Neural cell (in vitro differentiated cells): ENCODE results near the gene KIAA2012. TPM values are rescaled to one million over a fixed set of nuclear protein-coding genes. Genes with fewer than 3 reads are reported as not detected.

ENCODE experiments used
- H2AFZ ChIP-seq: fragments of 200-600, 300-800 bp; sonication (generic), shearing (Covaris generic); 2 replicates; pipeline ENCODE4 v1.6.0; 2014; ENCODE audit warnings: low read depth, mild to moderate bottlenecking, antibody characterized with exemption, low read length, moderate library complexity
- H3F3A ChIP-seq: fragments of 200-600 bp; shearing (Covaris generic); 2 replicates; pipeline ENCODE4 v1.6.1; 2016; ENCODE audit warnings: mild to moderate bottlenecking, moderate library complexity, mixed read lengths, antibody characterized with exemption, low read length; ENCODE audit not compliant: insufficient read depth, poor library complexity, severe bottlenecking
- H3K27ac ChIP-seq: fragments of 200-600, 300-800 bp; sonication (generic), shearing (Covaris generic); 2 replicates; pipeline ENCODE4 v1.5.1; 2014; ENCODE audit warnings: mild to moderate bottlenecking, low read length, moderate library complexity
- H3K27me3 ChIP-seq: fragments of 300-800, 200-600 bp; sonication (generic), shearing (Covaris generic); 2 replicates; pipeline ENCODE4 v1.6.0; 2014; ENCODE audit warnings: mild to moderate bottlenecking, low read depth, low read length, moderate library complexity; ENCODE audit not compliant: insufficient read depth
- H3K36me3 ChIP-seq: fragments of 300-800, 200-600 bp; sonication (generic), shearing (Covaris generic); 2 replicates; pipeline ENCODE4 v1.5.1; 2014; ENCODE audit warnings: mild to moderate bottlenecking, antibody characterized with exemption, low read length, moderate library complexity; ENCODE audit not compliant: insufficient read depth
- H3K4me2 ChIP-seq: fragments of 300-800, 200-600 bp; sonication (generic), shearing (Covaris generic); 2 replicates; pipeline ENCODE4 v1.6.0; 2014; ENCODE audit warnings: mild to moderate bottlenecking, low read length
- H3K4me3 ChIP-seq: fragments of 300-800, 200-600 bp; sonication (generic), shearing (Covaris generic); 2 replicates; pipeline ENCODE4 v1.5.1; 2014; ENCODE audit warnings: mild to moderate bottlenecking, low read length, moderate library complexity
- H3K79me2 ChIP-seq: fragments of 200-600 bp; shearing (Covaris generic); replicated peaks from 2 replicates; pipeline ENCODE4 v1.6.0; 2014; ENCODE audit warnings: mild to moderate bottlenecking, low read length, moderate library complexity; ENCODE audit not compliant: insufficient read depth
- H3K9ac ChIP-seq: fragments of 300-800, 200-600 bp; sonication (generic), shearing (Covaris generic); 2 replicates; pipeline ENCODE4 v1.6.1; 2016; ENCODE audit warnings: mild to moderate bottlenecking, low read length, mixed read lengths
- H3K9me2 ChIP-seq: fragments of 200-600 bp; shearing (Covaris generic); 2 replicates; pipeline ENCODE4 v1.6.1; 2016; ENCODE audit warnings: mild to moderate bottlenecking, low read length, mixed read lengths; ENCODE audit not compliant: insufficient read depth
- H3K9me3 ChIP-seq: fragments of 200-600, 300-800 bp; sonication (generic), shearing (Covaris generic); 2 replicates; pipeline ENCODE4 v1.6.1; 2016; ENCODE audit warnings: mild to moderate bottlenecking, mixed run types, low read length, moderate library complexity, mixed read lengths
- H4K20me1 ChIP-seq: fragments of 200-600 bp; shearing (Covaris generic); 2 replicates; pipeline ENCODE4 v1.6.1; 2016; ENCODE audit warnings: mild to moderate bottlenecking, mixed run types; ENCODE audit not compliant: insufficient read depth
- EP300 ChIP-seq: fragments of 450-650 bp; conservative IDR thresholded peaks from 2 replicates; pipeline ENCODE4 v1.6.1; 2014; ENCODE audit warnings: antibody characterized with exemption, mild to moderate bottlenecking, moderate library complexity; ENCODE audit not compliant: poor library complexity, severe bottlenecking
- EZH2 ChIP-seq: fragments of 200-600, 300-800 bp; shearing (Covaris generic), sonication (generic); IDR thresholded peaks from 2 replicates; pipeline ENCODE4 v1.6.1; 2014; ENCODE audit warnings: antibody characterized with exemption, low read length, borderline replicate concordance, mild to moderate bottlenecking; ENCODE audit not compliant: insufficient read depth, poor library complexity, severe bottlenecking
- MXI1 ChIP-seq: fragments of 450-650 bp; conservative IDR thresholded peaks from 2 replicates; pipeline ENCODE4 v1.6.1; 2014; ENCODE audit warnings: antibody characterized with exemption, mild to moderate bottlenecking; ENCODE audit not compliant: poor library complexity, severe bottlenecking
- POLR2AphosphoS5 ChIP-seq: IDR thresholded peaks from 2 replicates; pipeline ENCODE4 v1.6.1; 2012
- RAD21 ChIP-seq: fragments of 450-650 bp; conservative IDR thresholded peaks from 2 replicates; pipeline ENCODE4 v1.6.1; 2014; ENCODE audit warnings: antibody characterized with exemption, mild to moderate bottlenecking, moderate library complexity
- SMC3 ChIP-seq: fragments of 450-650 bp; conservative IDR thresholded peaks from 2 replicates; pipeline ENCODE4 v1.6.1; 2014; ENCODE audit warnings: antibody characterized with exemption, mild to moderate bottlenecking, moderate library complexity; ENCODE audit not compliant: poor library complexity
- TAF1 ChIP-seq: IDR thresholded peaks from 2 replicates; pipeline ENCODE4 v1.6.1; 2012; ENCODE audit warnings: low read depth
- polyA plus RNA-seq: library from polyadenylated mRNA; depleted of rRNA; stranded (reverse); fragments of >200 nt; gene quantifications from 2 replicates; pipeline ENCODE4 v1.2.3, GENCODE V29; 2014
- TF ChIP-seq, protein P1 (sequence below): IDR thresholded peaks from 2 replicates; pipeline ENCODE4 v1.6.1; 2012; ENCODE audit warnings: borderline replicate concordance
- TF ChIP-seq, protein P2 (sequence below): fragments of 450-650 bp; IDR thresholded peaks from 2 replicates; pipeline ENCODE4 v1.5.1; 2014; ENCODE audit warnings: antibody characterized with exemption, mild to moderate bottlenecking, moderate library complexity; ENCODE audit not compliant: poor library complexity, severe bottlenecking

Gene KIAA2012
- polyA plus RNA-seq, 1 donor from 2014 or later: not detected

DNA sequence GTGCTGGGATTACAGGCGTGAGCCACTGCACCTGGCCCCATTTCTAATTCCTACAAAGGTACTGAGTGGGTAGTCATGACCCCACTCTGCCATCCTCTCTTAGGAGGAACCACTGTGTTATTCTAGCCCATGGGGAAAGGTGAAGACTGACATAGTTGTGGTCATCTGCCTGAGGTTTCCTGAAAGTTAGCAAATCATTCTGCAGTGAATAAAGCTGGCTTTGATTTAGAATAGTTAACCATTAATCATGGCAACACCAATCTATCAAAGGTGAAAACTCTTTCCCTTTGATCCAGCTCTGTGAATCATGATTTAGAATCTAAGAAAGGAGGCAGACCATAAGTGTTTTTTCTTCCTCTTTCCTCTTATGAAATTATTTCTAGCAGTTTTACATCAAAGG lies 114.5 kb downstream of the KIAA2012 start:
- H3K27me3 ChIP-seq: no peaks in the 10 kb centered on the region

GRCh38 chr2:202193305-202193704 lies 120.2 kb downstream of the KIAA2012 start:
- Histone ChIP-seq H2AFZ (no peak overlapping the region), H3F3A (no peaks in the 10 kb centered on the region), H3K4me3 (no peak overlapping the region), H3K79me2 (no peaks in the 10 kb centered on the region), H3K9me2 (no peaks in the 10 kb centered on the region), H3K27me3 (no peaks in the 10 kb centered on the region), H4K20me1 (no peaks in the 10 kb centered on the region), H3K4me2 (no peak overlapping the region), H3K36me3 (no peaks in the 10 kb centered on the region), H3K9ac (no peak overlapping the region), H3K9me3 (no peaks in the 10 kb centered on the region), H3K27ac (no peak overlapping the region)
- TF ChIP-seq, protein P1, sequence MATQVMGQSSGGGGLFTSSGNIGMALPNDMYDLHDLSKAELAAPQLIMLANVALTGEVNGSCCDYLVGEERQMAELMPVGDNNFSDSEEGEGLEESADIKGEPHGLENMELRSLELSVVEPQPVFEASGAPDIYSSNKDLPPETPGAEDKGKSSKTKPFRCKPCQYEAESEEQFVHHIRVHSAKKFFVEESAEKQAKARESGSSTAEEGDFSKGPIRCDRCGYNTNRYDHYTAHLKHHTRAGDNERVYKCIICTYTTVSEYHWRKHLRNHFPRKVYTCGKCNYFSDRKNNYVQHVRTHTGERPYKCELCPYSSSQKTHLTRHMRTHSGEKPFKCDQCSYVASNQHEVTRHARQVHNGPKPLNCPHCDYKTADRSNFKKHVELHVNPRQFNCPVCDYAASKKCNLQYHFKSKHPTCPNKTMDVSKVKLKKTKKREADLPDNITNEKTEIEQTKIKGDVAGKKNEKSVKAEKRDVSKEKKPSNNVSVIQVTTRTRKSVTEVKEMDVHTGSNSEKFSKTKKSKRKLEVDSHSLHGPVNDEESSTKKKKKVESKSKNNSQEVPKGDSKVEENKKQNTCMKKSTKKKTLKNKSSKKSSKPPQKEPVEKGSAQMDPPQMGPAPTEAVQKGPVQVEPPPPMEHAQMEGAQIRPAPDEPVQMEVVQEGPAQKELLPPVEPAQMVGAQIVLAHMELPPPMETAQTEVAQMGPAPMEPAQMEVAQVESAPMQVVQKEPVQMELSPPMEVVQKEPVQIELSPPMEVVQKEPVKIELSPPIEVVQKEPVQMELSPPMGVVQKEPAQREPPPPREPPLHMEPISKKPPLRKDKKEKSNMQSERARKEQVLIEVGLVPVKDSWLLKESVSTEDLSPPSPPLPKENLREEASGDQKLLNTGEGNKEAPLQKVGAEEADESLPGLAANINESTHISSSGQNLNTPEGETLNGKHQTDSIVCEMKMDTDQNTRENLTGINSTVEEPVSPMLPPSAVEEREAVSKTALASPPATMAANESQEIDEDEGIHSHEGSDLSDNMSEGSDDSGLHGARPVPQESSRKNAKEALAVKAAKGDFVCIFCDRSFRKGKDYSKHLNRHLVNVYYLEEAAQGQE: no peak
- no peak for TF ChIP-seq SMC3
- no peak for TF ChIP-seq TAF1
- TF ChIP-seq RAD21: no peak
- TF ChIP-seq EP300: no peak
- TF ChIP-seq, protein P2, sequence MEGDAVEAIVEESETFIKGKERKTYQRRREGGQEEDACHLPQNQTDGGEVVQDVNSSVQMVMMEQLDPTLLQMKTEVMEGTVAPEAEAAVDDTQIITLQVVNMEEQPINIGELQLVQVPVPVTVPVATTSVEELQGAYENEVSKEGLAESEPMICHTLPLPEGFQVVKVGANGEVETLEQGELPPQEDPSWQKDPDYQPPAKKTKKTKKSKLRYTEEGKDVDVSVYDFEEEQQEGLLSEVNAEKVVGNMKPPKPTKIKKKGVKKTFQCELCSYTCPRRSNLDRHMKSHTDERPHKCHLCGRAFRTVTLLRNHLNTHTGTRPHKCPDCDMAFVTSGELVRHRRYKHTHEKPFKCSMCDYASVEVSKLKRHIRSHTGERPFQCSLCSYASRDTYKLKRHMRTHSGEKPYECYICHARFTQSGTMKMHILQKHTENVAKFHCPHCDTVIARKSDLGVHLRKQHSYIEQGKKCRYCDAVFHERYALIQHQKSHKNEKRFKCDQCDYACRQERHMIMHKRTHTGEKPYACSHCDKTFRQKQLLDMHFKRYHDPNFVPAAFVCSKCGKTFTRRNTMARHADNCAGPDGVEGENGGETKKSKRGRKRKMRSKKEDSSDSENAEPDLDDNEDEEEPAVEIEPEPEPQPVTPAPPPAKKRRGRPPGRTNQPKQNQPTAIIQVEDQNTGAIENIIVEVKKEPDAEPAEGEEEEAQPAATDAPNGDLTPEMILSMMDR: no peak

More for the DNA sequence above, 114.5 kb downstream of the KIAA2012 start:
- TF ChIP-seq RAD21: no peak
- TF ChIP-seq, protein P2: no peak
- TF ChIP-seq MXI1: no peak
- no peak for TF ChIP-seq SMC3
- TF ChIP-seq, protein P1: no peak
- no peak for TF ChIP-seq EP300
- no peak for TF ChIP-seq POLR2AphosphoS5
- TF ChIP-seq EZH2: no peak
- no peak for TF ChIP-seq TAF1
- no peak overlapping the region for H3K4me2 ChIP-seq
- no peak overlapping the region for H3K9ac ChIP-seq
- H2AFZ ChIP-seq: no peak overlapping the region
- H3K9me3 ChIP-seq: no peaks in the 10 kb centered on the region
- no peaks in the 10 kb centered on the region for H4K20me1 ChIP-seq
- H3K4me3 ChIP-seq: no peak overlapping the region
- H3K27ac ChIP-seq: no peak overlapping the region
- H3F3A ChIP-seq: no peaks in the 10 kb centered on the region
- no peaks in the 10 kb centered on the region for H3K36me3 ChIP-seq
- H3K79me2 ChIP-seq: no peaks in the 10 kb centered on the region
- no peaks in the 10 kb centered on the region for H3K9me2 ChIP-seq
